Mucosa of descending colon (tissue), 3 donors: Measurements from ENCODE around the gene FOXK2. TPM values are rescaled to one million over a fixed set of nuclear protein-coding genes. Genes with fewer than 3 reads are reported as not detected.

Experiments
- ATAC-seq: fragments of 200-7000 bp; cut with Tn5 transposase; one replicate; pipeline ENCODE4 v1.9.1; 2020; ENCODE audit warnings: mild to moderate bottlenecking, moderate library complexity
- DNase-seq, 3 donors: peaks; one replicate each; pipeline ENCODE4 v3.0.0-alpha.2; 2020
- H3K36me3 ChIP-seq: fragments of 200-600 bp; one replicate; pipeline ENCODE4 v1.8.0; 2021; ENCODE audit warnings: low read depth, mild to moderate bottlenecking
- H3K4me1 ChIP-seq: fragments of 200-600 bp; one replicate; pipeline ENCODE4 v1.8.0; 2021; ENCODE audit warnings: low read depth, mild to moderate bottlenecking
- H3K4me3 ChIP-seq: fragments of 200-600 bp; one replicate; pipeline ENCODE4 v1.8.0; 2021; ENCODE audit warnings: mild to moderate bottlenecking
- H3K9me3 ChIP-seq: fragments of 200-600 bp; one replicate; pipeline ENCODE4 v1.8.0; 2021; ENCODE audit warnings: mild to moderate bottlenecking
- intact Hi-C, 2 donors: fragments of 100-400 bp; cut with DNase I in 1 of 2; cut with micrococcal nuclease in 1 of 2; formaldehyde crosslinking; loops; one replicate each; pipeline versions ENCODE4 v1.11.0 to v1.11.1; 2022; cut with DNase I, micrococcal nuclease
- total RNA-seq, 3 donors: library from RNA; stranded (reverse); fragmentation: NEBNext Ultra II Directional in 2 of 3; extraction: Animal tissue kit (Norgen Biotek cat#: 25700) in 2 of 3; gene quantifications; one replicate each; pipeline versions ENCODE4 v1.2.1 to v1.2.4, GENCODE V29; 2021 to 2023
- TF ChIP-seq, protein P1 (sequence below): fragments of 200-600 bp; IDR thresholded peaks from one replicate; pipeline ENCODE4 v1.8.0; 2022; ENCODE audit warnings: antibody characterized with exemption, mild to moderate bottlenecking
- donor health status: DM: no; HTN: no; CAD: no; lungs with moderate emphysema.
- donor health status: DM: no; HTN: no; CAD: no.
- donor health status: DM: no; HTN: yes; CAD: no.

FOXK2 gene
- total RNA-seq, 3 donors from 2014 or later = 39.7 to 62.3 (median 43.5) TPM

- Histone ChIP-seq H3K4me3 (peak overlapping the region; percentile 25), H3K4me1 (peaks cover 53% of the 10 kb centered on the region), H3K36me3 (no peaks in the 10 kb centered on the region), H3K9me3 (no peaks in the 10 kb centered on the region)
- peak; percentile 71 for ATAC-seq
- intact Hi-C loops = loop anchor here in 1 of 2 donors (10.0 kb wide), 1 partner anchor 52 kb away; the partner anchor contains the start of gene WDR45B
- TF ChIP-seq, protein P1, sequence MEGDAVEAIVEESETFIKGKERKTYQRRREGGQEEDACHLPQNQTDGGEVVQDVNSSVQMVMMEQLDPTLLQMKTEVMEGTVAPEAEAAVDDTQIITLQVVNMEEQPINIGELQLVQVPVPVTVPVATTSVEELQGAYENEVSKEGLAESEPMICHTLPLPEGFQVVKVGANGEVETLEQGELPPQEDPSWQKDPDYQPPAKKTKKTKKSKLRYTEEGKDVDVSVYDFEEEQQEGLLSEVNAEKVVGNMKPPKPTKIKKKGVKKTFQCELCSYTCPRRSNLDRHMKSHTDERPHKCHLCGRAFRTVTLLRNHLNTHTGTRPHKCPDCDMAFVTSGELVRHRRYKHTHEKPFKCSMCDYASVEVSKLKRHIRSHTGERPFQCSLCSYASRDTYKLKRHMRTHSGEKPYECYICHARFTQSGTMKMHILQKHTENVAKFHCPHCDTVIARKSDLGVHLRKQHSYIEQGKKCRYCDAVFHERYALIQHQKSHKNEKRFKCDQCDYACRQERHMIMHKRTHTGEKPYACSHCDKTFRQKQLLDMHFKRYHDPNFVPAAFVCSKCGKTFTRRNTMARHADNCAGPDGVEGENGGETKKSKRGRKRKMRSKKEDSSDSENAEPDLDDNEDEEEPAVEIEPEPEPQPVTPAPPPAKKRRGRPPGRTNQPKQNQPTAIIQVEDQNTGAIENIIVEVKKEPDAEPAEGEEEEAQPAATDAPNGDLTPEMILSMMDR = no peak
- DNase-seq = peak; percentile 67 to 82 (median 72)
Observed at GRCh38 chr17:82592767-82593589, 73.4 kb downstream of the FOXK2 start.

- Histone ChIP-seq H3K4me1 (peaks cover 53% of the 10 kb centered on the region), H3K4me3 (peak overlapping the region; percentile 25), H3K9me3 (no peaks in the 10 kb centered on the region), H3K36me3 (no peaks in the 10 kb centered on the region)
- ATAC-seq = peak; percentile 1
- TF ChIP-seq, protein P1 = no peak
- intact Hi-C loops = loop anchor here in 1 of 2 donors (10.0 kb wide), 1 partner anchor 51 kb away; the partner anchor contains the start of gene WDR45B
- peak; percentile 35 to 65 (median 63) for DNase-seq
Observed at GRCh38 chr17:82593590-82594087, 74.1 kb downstream of the FOXK2 start.

- H3K4me3 ChIP-seq = no peak overlapping the region
- no peaks in the 10 kb centered on the region for H3K9me3 ChIP-seq
- TF ChIP-seq, protein P1 = no peak
- intact Hi-C loops = loop anchor here in 1 of 2 donors (10.0 kb wide), 1 partner anchor 50 kb away; the partner anchor contains the start of gene WDR45B
- DNase-seq (peak in 1 of 3 donors; percentile 42), ATAC-seq (no peak)
- H3K36me3 ChIP-seq = no peaks in the 10 kb centered on the region
- H3K4me1 ChIP-seq = peaks cover 48% of the 10 kb centered on the region
Observed at GRCh38 chr17:82594571-82594970, 75.0 kb downstream of the FOXK2 start.

DNA sequence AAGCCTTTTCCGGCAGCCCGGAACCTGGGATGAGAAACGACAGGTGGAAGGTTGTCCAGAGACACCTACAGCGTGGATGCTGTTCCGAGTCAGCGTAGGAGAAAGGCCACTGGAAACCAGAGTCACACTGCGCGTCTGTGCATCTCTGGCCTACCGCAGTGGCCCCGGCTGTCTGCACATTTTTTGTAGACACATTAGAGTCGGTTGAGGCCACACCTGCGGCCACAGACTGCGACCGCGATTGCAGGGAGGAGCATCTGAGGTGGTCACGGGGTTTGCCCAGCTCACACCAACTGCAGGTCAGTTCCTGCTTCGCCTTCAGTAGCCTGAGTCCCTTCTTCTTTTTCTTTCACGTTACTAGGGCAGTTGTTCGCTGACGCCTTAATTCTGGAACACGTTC, 76.4 kb downstream of the FOXK2 start:
- peak; percentile 29 to 80 (median 57) for DNase-seq
- Histone ChIP-seq H3K4me3 (no peak overlapping the region), H3K9me3 (no peaks in the 10 kb centered on the region), H3K4me1 (peaks cover 48% of the 10 kb centered on the region), H3K36me3 (no peaks in the 10 kb centered on the region)
- TF ChIP-seq, protein P1 = no peak
- intact Hi-C loops = loop anchor here in 1 of 2 donors (10.0 kb wide), 1 partner anchor 49 kb away; the partner anchor contains the start of gene WDR45B
- peak; percentile 2 for ATAC-seq

GRCh38 chr17:82596296-82596695, 76.8 kb downstream of the FOXK2 start:
- TF ChIP-seq, protein P1 = no peak
- peak in 2 of 3 donors; percentile 46 to 67 for DNase-seq
- peaks cover 48% of the 10 kb centered on the region for H3K4me1 ChIP-seq
- no peak for ATAC-seq
- H3K9me3 ChIP-seq = no peaks in the 10 kb centered on the region
- intact Hi-C loops = loop anchor here in 1 of 2 donors (10.0 kb wide), 1 partner anchor 49 kb away; the partner anchor contains the start of gene WDR45B
- H3K4me3 ChIP-seq = no peak overlapping the region
- H3K36me3 ChIP-seq = peaks cover under 1% of the 10 kb centered on the region
